Measurements from ENCODE around the gene EIF5B. TPM values are rescaled to one million over a fixed set of nuclear protein-coding genes. Genes with fewer than 3 reads are reported as not detected.

Gene EIF5B
- total RNA-seq, 2 experiments from 2014 or later = 45.0 to 62.1 TPM

- Mint-ChIP-seq H3K9me3 (ENCODE audit: low read depth) (peaks cover 2% of the 10 kb centered on the region), H3K4me1 (peaks cover 30% of the 10 kb centered on the region), H3K4me3 (no peak overlapping the region), H3K36me3 (peaks cover 68% of the 10 kb centered on the region), H3K27ac (peak overlapping the region; percentile 66), H3K27me3 (no peaks in the 10 kb centered on the region)
- DNase-seq = no peak
- CTCF ChIA-PET = no interaction called here
- ATAC-seq = peak; percentile 45
Observed at GRCh38 chr2:99377879-99378278, 40.7 kb downstream of the EIF5B start.

GRCh38 chr2:99380376-99381010, 43.3 kb downstream of the EIF5B start:
- Mint-ChIP-seq H3K4me1 (peaks cover 29% of the 10 kb centered on the region), H3K9me3 (ENCODE audit: low read depth) (no peaks in the 10 kb centered on the region), H3K4me3 (no peak overlapping the region), H3K27me3 (no peaks in the 10 kb centered on the region), H3K27ac (peak overlapping the region; percentile 1), H3K36me3 (peaks cover 59% of the 10 kb centered on the region)
- ATAC-seq (peak; percentile 47), DNase-seq (no peak)
- CTCF ChIA-PET = no interaction called here

DNA sequence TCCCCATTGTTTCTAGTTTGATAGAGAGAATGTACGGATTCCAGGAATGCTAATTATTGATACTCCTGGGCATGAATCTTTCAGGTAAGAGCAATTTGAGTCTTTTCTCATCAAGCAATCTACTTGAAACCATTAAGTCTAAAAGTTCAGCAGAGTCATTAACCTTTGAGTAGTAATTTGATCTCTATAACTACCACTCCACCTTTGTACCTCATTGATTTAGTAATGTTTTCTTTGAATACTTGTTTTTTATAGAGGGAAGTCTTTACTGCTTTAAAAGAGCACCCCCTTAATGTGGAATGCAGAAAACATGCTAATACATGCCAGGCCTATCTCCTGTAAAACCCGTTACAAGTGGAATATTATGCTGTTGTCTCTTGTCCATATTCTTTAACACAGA, 45.0 kb downstream of the EIF5B start:
- no peaks in the 10 kb centered on the region for H3K27me3 Mint-ChIP-seq
- CTCF ChIA-PET = interaction anchor here (1.4 to 1.7 kb wide), 2 partner anchors 11 to 64 kb away, joined by 3 to 6 read pairs; no protein-coding TSS in a partner anchor
- ATAC-seq (no peak), DNase-seq (no peak)
- H3K36me3 Mint-ChIP-seq = peaks cover 54% of the 10 kb centered on the region
- peaks cover 23% of the 10 kb centered on the region for H3K4me1 Mint-ChIP-seq
- H3K9me3 Mint-ChIP-seq (ENCODE audit: low read depth) = no peaks in the 10 kb centered on the region
- no peak overlapping the region for H3K4me3 Mint-ChIP-seq
- no peak overlapping the region for H3K27ac Mint-ChIP-seq

DNA sequence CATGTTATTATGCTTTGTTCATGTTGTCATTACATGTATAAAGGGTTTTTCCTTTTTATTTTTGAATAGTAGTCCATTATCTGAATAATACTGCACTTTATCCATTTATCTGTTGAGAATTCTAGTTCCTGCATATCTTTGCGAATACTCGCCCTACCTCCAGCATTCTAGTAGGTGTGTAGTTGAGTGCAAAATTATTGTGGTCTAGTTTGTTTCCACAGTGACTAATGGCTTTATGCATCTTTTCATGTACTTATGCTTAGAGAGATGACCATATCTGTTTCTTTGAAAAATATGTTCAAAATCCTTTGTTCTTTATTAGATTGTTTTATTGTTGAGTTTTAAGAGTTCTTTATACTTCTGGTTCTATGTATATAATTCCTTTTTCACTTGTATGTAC, 48.8 kb downstream of the EIF5B start:
- Mint-ChIP-seq H3K9me3 (ENCODE audit: low read depth) (no peaks in the 10 kb centered on the region), H3K36me3 (peaks cover 51% of the 10 kb centered on the region), H3K27ac (peak overlapping the region; percentile 58), H3K27me3 (no peaks in the 10 kb centered on the region), H3K4me3 (no peak overlapping the region), H3K4me1 (peaks cover 8% of the 10 kb centered on the region)
- DNase-seq = no peak
- no peak for ATAC-seq
- CTCF ChIA-PET = no interaction called here

GRCh38 chr2:99388892-99389291, 51.7 kb downstream of the EIF5B start:
- DNase-seq = no peak
- H3K4me3 Mint-ChIP-seq = no peak overlapping the region
- CTCF ChIA-PET = no interaction called here

DNA sequence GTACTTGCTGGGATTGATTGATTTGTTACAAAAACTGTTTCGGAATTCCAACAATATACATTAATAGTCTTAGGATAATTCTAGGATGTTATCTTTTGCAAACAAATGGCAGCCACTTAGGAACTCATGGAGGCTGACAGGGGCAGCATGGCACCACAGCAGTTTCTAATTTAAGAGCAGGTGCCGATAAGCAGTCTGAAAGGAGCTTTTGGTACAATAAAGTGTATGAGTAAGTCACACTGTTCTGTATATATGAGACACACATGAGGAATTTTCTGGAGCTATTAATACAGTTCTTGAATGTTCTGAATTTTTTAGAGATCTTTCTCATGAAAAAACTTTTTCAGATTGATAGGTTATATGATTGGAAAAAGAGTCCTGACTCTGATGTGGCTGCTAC, 52.2 kb downstream of the EIF5B start:
- CTCF ChIA-PET = no interaction called here
- DNase-seq (no peak), ATAC-seq (no peak)
- Mint-ChIP-seq H3K36me3 (peaks cover 39% of the 10 kb centered on the region), H3K27ac (peak overlapping the region; percentile 36), H3K4me3 (no peak overlapping the region), H3K4me1 (peaks cover 9% of the 10 kb centered on the region), H3K27me3 (no peaks in the 10 kb centered on the region), H3K9me3 (ENCODE audit: low read depth) (no peaks in the 10 kb centered on the region)

More at GRCh38 chr2:99388892-99389291, 51.7 kb downstream of the EIF5B start:
- H3K27me3 Mint-ChIP-seq = no peaks in the 10 kb centered on the region
- no peak for ATAC-seq
- no peak overlapping the region for H3K27ac Mint-ChIP-seq
- peaks cover 9% of the 10 kb centered on the region for H3K4me1 Mint-ChIP-seq
- H3K9me3 Mint-ChIP-seq (ENCODE audit: low read depth) = no peaks in the 10 kb centered on the region
- H3K36me3 Mint-ChIP-seq = peaks cover 37% of the 10 kb centered on the region

DNA sequence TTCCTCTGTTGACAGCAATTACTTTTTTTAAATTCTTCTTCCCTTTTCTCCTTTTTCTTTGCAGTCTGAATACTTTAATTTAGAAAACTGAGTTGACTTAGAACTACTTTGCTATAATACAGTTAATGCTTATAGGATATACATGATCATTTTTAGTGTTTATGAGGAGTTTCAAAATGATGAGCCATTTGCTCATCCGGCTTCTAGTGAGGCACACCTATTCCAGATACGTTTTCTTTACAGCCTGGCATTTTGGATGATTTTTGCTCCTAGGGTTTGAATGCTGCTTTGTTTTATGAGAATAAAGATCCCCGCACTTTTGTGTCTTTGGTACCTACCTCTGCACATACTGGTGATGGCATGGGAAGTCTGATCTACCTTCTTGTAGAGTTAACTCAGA, 52.8 kb downstream of the EIF5B start:
- Mint-ChIP-seq H3K27me3 (no peaks in the 10 kb centered on the region), H3K27ac (peak overlapping the region; percentile 36), H3K4me3 (no peak overlapping the region), H3K9me3 (ENCODE audit: low read depth) (no peaks in the 10 kb centered on the region), H3K4me1 (peaks cover 9% of the 10 kb centered on the region), H3K36me3 (peaks cover 37% of the 10 kb centered on the region)
- ATAC-seq (no peak), DNase-seq (no peak)
- CTCF ChIA-PET = no interaction called here

GRCh38 chr2:99395589-99396130, 58.5 kb downstream of the EIF5B start:
- ATAC-seq (no peak), DNase-seq (no peak)
- CTCF ChIA-PET = no interaction called here
- H3K4me3 Mint-ChIP-seq = no peak overlapping the region
- no peaks in the 10 kb centered on the region for H3K9me3 Mint-ChIP-seq (ENCODE audit: low read depth)
- no peaks in the 10 kb centered on the region for H3K27me3 Mint-ChIP-seq
- peaks cover 2% of the 10 kb centered on the region for H3K4me1 Mint-ChIP-seq
- peaks cover 54% of the 10 kb centered on the region for H3K36me3 Mint-ChIP-seq
- peak overlapping the region; percentile 0 for H3K27ac Mint-ChIP-seq

- CTCF ChIA-PET = no interaction called here
- Mint-ChIP-seq H3K27ac (peak overlapping the region; percentile 9), H3K9me3 (ENCODE audit: low read depth) (no peaks in the 10 kb centered on the region), H3K27me3 (no peaks in the 10 kb centered on the region), H3K36me3 (peaks cover 53% of the 10 kb centered on the region), H3K4me3 (no peak overlapping the region), H3K4me1 (peaks cover 5% of the 10 kb centered on the region)
- ATAC-seq (no peak), DNase-seq (no peak)
Observed at GRCh38 chr2:99397266-99397920, 60.2 kb downstream of the EIF5B start.

DNA sequence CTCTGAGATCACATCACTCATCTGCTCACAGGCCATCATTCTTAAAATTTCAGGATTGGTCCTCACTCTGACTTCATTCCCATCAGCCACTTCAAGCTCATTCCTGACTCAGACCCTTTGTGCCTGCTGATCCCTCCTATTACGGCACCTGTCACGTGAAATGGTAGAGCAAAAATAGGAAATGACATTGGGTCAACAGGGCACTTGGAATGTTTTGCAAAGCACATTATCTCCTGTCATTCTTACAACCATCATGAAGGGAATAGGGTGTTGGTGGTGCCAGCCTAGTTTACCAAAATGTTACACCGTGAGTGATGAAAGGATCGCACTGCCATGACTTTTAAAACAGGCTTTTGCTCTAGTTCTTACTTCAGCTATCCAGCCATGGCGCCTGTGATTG, 61.1 kb downstream of the EIF5B start:
- CTCF ChIA-PET = no interaction called here
- Mint-ChIP-seq H3K9me3 (ENCODE audit: low read depth) (no peaks in the 10 kb centered on the region), H3K27me3 (no peaks in the 10 kb centered on the region), H3K36me3 (peaks cover 54% of the 10 kb centered on the region), H3K27ac (peak overlapping the region; percentile 52), H3K4me3 (no peak overlapping the region), H3K4me1 (peaks cover 7% of the 10 kb centered on the region)
- no peak for ATAC-seq
- no peak for DNase-seq

DNA sequence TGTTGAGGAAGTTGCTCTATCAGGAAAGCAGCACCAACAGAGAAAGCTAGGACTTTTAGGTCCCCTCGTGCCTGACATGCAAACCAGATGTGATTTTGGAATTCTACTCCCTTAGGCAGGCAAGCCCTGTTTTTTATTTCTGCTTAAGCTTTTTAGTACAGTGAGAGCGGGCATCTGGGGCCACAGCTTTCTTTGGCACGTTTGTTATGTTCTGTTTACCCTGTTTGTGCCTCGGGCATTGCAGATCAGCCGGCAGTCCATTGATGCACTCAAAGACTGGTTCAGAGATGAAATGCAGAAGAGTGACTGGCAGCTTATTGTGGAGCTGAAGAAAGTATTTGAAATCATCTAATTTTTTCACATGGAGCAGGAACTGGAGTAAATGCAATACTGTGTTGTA, 61.9 kb downstream of the EIF5B start:
- Mint-ChIP-seq H3K36me3 (peaks cover 56% of the 10 kb centered on the region), H3K27ac (no peak overlapping the region), H3K9me3 (ENCODE audit: low read depth) (no peaks in the 10 kb centered on the region), H3K27me3 (no peaks in the 10 kb centered on the region), H3K4me1 (peaks cover 7% of the 10 kb centered on the region), H3K4me3 (no peak overlapping the region)
- DNase-seq (no peak), ATAC-seq (no peak)
- CTCF ChIA-PET = no interaction called here

GRCh38 chr2:99399795-99400194, 62.6 kb downstream of the EIF5B start:
- Mint-ChIP-seq H3K36me3 (peaks cover 58% of the 10 kb centered on the region), H3K4me1 (peaks cover 7% of the 10 kb centered on the region), H3K9me3 (ENCODE audit: low read depth) (no peaks in the 10 kb centered on the region), H3K27me3 (no peaks in the 10 kb centered on the region), H3K4me3 (no peak overlapping the region), H3K27ac (no peak overlapping the region)
- DNase-seq (no peak), ATAC-seq (no peak)
- CTCF ChIA-PET = no interaction called here

GRCh38 chr2:99401841-99402240, 64.7 kb downstream of the EIF5B start:
- no peak for ATAC-seq
- H3K9me3 Mint-ChIP-seq (ENCODE audit: low read depth) = no peaks in the 10 kb centered on the region
- H3K27ac Mint-ChIP-seq = no peak overlapping the region
- H3K27me3 Mint-ChIP-seq = no peaks in the 10 kb centered on the region
- no peak for DNase-seq
- CTCF ChIA-PET = no interaction called here
- H3K4me1 Mint-ChIP-seq = peaks cover 7% of the 10 kb centered on the region
- no peak overlapping the region for H3K4me3 Mint-ChIP-seq
- H3K36me3 Mint-ChIP-seq = peaks cover 58% of the 10 kb centered on the region

DNA sequence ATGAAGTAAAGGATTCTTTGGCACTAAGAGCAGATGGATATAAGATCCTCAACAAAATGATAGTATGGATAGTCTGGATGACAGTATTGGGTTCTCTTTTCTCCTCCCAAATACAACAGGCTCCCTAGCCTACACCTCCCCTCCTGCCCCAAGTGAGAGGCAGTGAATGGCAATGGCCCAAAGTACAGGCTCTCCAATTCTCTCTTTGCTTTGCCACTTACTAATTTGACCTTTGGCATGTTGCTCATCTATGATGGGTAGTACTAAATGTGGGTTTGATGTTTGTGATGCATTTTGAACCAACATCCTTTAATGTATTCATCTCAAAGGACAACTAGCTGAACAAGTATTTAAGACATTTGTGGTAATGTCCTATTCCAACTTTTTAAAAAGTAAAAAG, 65.9 kb downstream of the EIF5B start:
- no peak for ATAC-seq
- no peaks in the 10 kb centered on the region for H3K9me3 Mint-ChIP-seq (ENCODE audit: low read depth)
- H3K27me3 Mint-ChIP-seq = no peaks in the 10 kb centered on the region
- CTCF ChIA-PET = interaction anchor here (1.5 kb wide), 2 partner anchors 37 to 87 kb away, joined by 4 read pairs; partner anchors contain the start of gene REV1
- H3K4me1 Mint-ChIP-seq = peaks cover 7% of the 10 kb centered on the region
- H3K27ac Mint-ChIP-seq = peak overlapping the region; percentile 13
- no peak overlapping the region for H3K4me3 Mint-ChIP-seq
- no peak for DNase-seq
- peaks cover 55% of the 10 kb centered on the region for H3K36me3 Mint-ChIP-seq

All from activated CD8-positive, alpha-beta memory T cell treated with anti-CD3 and anti-CD28 coated beads, Interleukin-2, amount 10 ng/mL, durations not matched to agents 7 days and 5 days (primary cell).